Thoracic aorta (tissue), 2 donors: Measurements from ENCODE around the gene PCDH10. TPM values are rescaled to one million over a fixed set of nuclear protein-coding genes. Genes with fewer than 3 reads are reported as not detected.
A peak's percentile ranks its signal among the peaks of the same experiment; 100 is the strongest.

Source experiments
- ATAC-seq: fragments of 150-250 bp; one replicate; pipeline ENCODE4 v1.8.0; 2017; ENCODE audit warnings: low read depth; ENCODE audit not compliant: insufficient number of reproducible peaks, low FRiP score
- DNase-seq: peaks from one replicate; pipeline ENCODE4 v3.0.0-alpha.2; 2020; ENCODE audit warnings: low spot score
- H3K27ac ChIP-seq, 2 donors: fragments of 200-600 bp; sonication (generic); 1 replicate in 1 of 2; 2 replicates in 1 of 2; pipeline ENCODE4 v1.5.1; 2016; ENCODE audit warnings: mild to moderate bottlenecking in 2 of 2, moderate library complexity in 2 of 2
- H3K27me3 ChIP-seq: fragments of 200-600 bp; sonication (generic); replicated peaks from 2 replicates; pipeline ENCODE4 v1.6.0; 2016; ENCODE audit warnings: mild to moderate bottlenecking; ENCODE audit not compliant: insufficient read depth
- H3K36me3 ChIP-seq: fragments of 200-600 bp; sonication (generic); one replicate; pipeline ENCODE4 v1.5.1; 2016
- H3K4me1 ChIP-seq, 2 donors: fragments of 200-600 bp; sonication (generic); 1 replicate in 1 of 2; 2 replicates in 1 of 2; pipeline versions ENCODE4 v1.5.1 to v1.6.0; 2016; ENCODE audit warnings: low read depth in 2 of 2, mild to moderate bottlenecking in 1 of 2; ENCODE audit not compliant: control insufficient read depth in 1 of 2
- H3K4me3 ChIP-seq: fragments of 200-600 bp; sonication (generic); 2 replicates; pipeline ENCODE4 v1.5.1; 2016; ENCODE audit warnings: mild to moderate bottlenecking
- H3K9me3 ChIP-seq: fragments of 200-600 bp; sonication (generic); 2 replicates; pipeline ENCODE4 v1.5.1; 2016
- total RNA-seq, 2 donors: library from RNA; depleted of rRNA; stranded (reverse); fragments of >200 nt; gene quantifications; one replicate each; pipeline versions ENCODE4 v1.1.0 to v1.2.3, GENCODE V29; 2016
- TF ChIP-seq, protein P1 (sequence below): fragments of 200-600 bp; sonication (generic); IDR thresholded peaks from one replicate; pipeline ENCODE4 v1.5.1; 2019; ENCODE audit warnings: antibody characterized with exemption

Gene PCDH10
- total RNA-seq, 2 donors from 2014 or later, result 51.4 to 70.8 TPM

GRCh38 chr4:133162941-133163340 lies 13.8 kb downstream of the PCDH10 start:
- ATAC-seq, result no peak
- Histone ChIP-seq H3K36me3 (no peaks in the 10 kb centered on the region), H3K4me1 (peaks cover 0 to 6% of the 10 kb centered on the region in 2 donors), H3K9me3 (no peaks in the 10 kb centered on the region), H3K27me3 (no peaks in the 10 kb centered on the region), H3K27ac (no peak overlapping the region), H3K4me3 (no peak overlapping the region)
- no peak for DNase-seq
- TF ChIP-seq, protein P1, sequence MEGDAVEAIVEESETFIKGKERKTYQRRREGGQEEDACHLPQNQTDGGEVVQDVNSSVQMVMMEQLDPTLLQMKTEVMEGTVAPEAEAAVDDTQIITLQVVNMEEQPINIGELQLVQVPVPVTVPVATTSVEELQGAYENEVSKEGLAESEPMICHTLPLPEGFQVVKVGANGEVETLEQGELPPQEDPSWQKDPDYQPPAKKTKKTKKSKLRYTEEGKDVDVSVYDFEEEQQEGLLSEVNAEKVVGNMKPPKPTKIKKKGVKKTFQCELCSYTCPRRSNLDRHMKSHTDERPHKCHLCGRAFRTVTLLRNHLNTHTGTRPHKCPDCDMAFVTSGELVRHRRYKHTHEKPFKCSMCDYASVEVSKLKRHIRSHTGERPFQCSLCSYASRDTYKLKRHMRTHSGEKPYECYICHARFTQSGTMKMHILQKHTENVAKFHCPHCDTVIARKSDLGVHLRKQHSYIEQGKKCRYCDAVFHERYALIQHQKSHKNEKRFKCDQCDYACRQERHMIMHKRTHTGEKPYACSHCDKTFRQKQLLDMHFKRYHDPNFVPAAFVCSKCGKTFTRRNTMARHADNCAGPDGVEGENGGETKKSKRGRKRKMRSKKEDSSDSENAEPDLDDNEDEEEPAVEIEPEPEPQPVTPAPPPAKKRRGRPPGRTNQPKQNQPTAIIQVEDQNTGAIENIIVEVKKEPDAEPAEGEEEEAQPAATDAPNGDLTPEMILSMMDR, result no peak

DNA sequence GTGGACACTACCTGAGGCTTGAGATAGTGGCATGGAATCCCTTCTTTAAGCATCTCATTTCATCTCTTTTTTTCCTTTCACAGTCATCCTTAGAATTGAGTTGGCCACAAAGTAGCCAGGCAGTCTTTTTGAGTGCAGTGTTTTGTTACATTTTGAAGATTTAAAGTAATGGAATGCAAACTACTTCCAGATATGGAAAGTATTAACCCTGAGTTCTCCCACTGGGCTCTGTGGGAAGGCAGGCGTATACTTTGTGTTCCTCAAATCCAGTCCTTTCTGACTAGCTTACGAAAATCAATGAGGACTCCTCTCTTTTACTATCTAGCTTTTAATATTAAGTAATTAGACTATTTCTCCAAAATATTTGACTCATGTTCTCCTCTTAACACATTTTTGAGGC lies 29.9 kb downstream of the PCDH10 start:
- H3K27me3 ChIP-seq, result no peaks in the 10 kb centered on the region
- ATAC-seq (no peak), DNase-seq (no peak)
- H3K27ac ChIP-seq, result peak overlapping the region; percentile 47 to 49
- H3K9me3 ChIP-seq, result no peaks in the 10 kb centered on the region
- TF ChIP-seq, protein P1, result no peak
- peaks cover 2 to 19% of the 10 kb centered on the region in 2 donors for H3K4me1 ChIP-seq
- H3K36me3 ChIP-seq, result no peaks in the 10 kb centered on the region
- peak overlapping the region; percentile 3 for H3K4me3 ChIP-seq

DNA sequence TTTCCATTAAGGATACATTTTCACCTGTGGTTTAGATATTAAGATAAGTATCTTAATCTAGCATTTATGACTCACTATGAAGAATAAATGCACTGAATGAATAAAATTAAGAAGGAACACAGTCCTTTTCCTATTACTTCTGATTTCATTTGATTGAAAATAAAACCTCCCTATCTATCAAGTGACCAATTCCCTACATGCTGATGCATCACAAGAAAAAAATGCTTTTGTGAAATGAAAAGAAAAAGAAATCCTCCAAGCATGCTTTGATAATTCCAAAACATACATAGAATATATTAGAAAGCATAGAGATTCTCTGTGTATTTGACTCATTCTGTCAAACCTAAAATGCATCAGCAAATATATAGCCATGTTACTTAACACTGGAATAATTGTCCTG lies 37.1 kb downstream of the PCDH10 start:
- DNase-seq (no peak), ATAC-seq (no peak)
- Histone ChIP-seq H3K27me3 (no peaks in the 10 kb centered on the region), H3K36me3 (no peaks in the 10 kb centered on the region), H3K4me3 (no peak overlapping the region), H3K4me1 (peaks cover 3 to 29% of the 10 kb centered on the region in 2 donors), H3K27ac (peak overlapping the region; percentile 67 to 68), H3K9me3 (no peaks in the 10 kb centered on the region)
- TF ChIP-seq, protein P1, result no peak

GRCh38 chr4:133186845-133187244 lies 37.8 kb downstream of the PCDH10 start:
- H3K9me3 ChIP-seq, result no peaks in the 10 kb centered on the region
- peak overlapping the region; percentile 67 to 68 for H3K27ac ChIP-seq
- peaks cover 3 to 23% of the 10 kb centered on the region in 2 donors for H3K4me1 ChIP-seq
- TF ChIP-seq, protein P1, result no peak
- DNase-seq (peak; percentile 5), ATAC-seq (peak; percentile 50)
- H3K27me3 ChIP-seq, result no peaks in the 10 kb centered on the region
- no peaks in the 10 kb centered on the region for H3K36me3 ChIP-seq
- peak overlapping the region; percentile 18 for H3K4me3 ChIP-seq

DNA sequence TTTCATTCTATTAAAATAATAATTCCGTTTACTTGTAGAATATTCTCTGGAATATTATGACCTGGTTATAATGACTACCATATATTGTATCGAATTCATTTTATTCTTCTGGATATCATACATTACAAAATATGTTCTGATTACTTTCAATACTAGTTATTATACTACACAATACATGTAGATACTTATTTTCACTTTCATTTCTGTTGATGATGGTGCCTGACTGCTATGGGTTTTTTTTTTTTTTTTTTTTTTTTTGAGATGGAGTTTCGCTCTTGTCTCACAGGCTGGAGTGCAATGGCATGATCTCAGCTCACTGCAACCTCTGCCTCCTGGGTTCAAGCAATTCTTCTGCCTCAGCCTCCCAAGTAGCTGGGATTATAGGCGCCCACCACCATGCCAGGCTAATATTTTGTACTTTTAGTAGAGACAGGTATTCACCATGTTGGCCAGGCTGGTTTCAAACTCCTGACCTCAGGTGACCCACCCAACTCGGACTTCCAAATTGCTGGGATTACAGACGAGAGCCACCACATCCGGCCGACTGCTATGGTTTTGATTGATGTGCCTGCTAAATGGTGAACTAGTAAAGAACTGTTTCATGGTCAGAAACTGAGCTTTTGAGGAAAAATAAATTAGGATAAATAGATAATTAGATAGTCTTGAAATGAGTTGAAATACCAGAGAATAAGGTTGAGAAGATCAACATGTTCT lies 39.5 kb downstream of the PCDH10 start:
- Histone ChIP-seq H3K4me3 (peak overlapping the region; percentile 7), H3K36me3 (no peaks in the 10 kb centered on the region), H3K4me1 (peaks cover 3 to 19% of the 10 kb centered on the region in 2 donors), H3K9me3 (no peaks in the 10 kb centered on the region), H3K27me3 (no peaks in the 10 kb centered on the region), H3K27ac (peak overlapping the region in 1 of 2 donors; percentile 67)
- TF ChIP-seq, protein P1, result no peak
- no peak for DNase-seq
- no peak for ATAC-seq
